ENCODE results near the gene GPC4.

DNA sequence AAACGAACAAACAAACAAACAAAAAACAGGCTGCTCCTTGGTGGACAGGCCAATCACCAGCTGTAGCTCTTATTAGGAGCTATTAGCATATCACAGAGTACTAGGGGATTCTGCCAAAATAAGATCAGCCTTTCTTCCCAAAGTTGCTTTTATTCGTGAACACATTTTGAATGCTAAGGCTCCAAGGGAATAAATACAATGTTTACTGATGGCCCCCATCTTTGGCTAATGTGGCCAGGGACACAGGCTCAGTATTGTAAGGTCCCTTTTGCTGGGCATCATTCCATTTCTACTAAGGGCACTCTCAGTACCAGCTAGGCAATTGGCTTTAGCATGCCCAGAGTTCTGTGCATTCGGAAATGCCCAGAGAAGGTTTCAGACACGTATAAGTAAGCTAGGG lies 84.3 kb downstream of the GPC4 start:
- TF ChIP-seq ZNF609 (CRISPR knock-in tag; IDR thresholded peaks at IDR 0.05; ENCODE audit: borderline replicate concordance) (no peak), JUN (IDR thresholded peaks at IDR 0.05; ENCODE audit: borderline replicate concordance, low read depth, low read length) (no peak), JUN (CRISPR knock-in tag; IDR thresholded peaks at IDR 0.05; ENCODE audit: borderline replicate concordance) (no peak), ZNF518B (CRISPR knock-in tag; IDR thresholded peaks at IDR 0.05) (no peak), SMARCC2 (IDR thresholded peaks at IDR 0.05; ENCODE audit: low read depth) (no peak), NFE2L1 (tag; IDR thresholded peaks at IDR 0.05; ENCODE audit: borderline replicate concordance, low read depth) (no peak), ZKSCAN8 (CRISPR knock-in tag; IDR thresholded peaks at IDR 0.05) (no peak), SNAPC5 (CRISPR knock-in tag; IDR thresholded peaks at IDR 0.05) (no peak), CREBBP (IDR thresholded peaks at IDR 0.05; ENCODE audit: low read depth, low read length) (no peak), ZNF507 (tag; conservative IDR thresholded peaks at IDR 0.05) (no peak)
- TF ChIP-seq, protein P1, sequence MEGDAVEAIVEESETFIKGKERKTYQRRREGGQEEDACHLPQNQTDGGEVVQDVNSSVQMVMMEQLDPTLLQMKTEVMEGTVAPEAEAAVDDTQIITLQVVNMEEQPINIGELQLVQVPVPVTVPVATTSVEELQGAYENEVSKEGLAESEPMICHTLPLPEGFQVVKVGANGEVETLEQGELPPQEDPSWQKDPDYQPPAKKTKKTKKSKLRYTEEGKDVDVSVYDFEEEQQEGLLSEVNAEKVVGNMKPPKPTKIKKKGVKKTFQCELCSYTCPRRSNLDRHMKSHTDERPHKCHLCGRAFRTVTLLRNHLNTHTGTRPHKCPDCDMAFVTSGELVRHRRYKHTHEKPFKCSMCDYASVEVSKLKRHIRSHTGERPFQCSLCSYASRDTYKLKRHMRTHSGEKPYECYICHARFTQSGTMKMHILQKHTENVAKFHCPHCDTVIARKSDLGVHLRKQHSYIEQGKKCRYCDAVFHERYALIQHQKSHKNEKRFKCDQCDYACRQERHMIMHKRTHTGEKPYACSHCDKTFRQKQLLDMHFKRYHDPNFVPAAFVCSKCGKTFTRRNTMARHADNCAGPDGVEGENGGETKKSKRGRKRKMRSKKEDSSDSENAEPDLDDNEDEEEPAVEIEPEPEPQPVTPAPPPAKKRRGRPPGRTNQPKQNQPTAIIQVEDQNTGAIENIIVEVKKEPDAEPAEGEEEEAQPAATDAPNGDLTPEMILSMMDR (IDR thresholded peaks at IDR 0.05 in 2 of 3, conservative IDR thresholded peaks at IDR 0.05 in 1 of 3; ENCODE audit: insufficient read depth in 2 of 3, low read depth in 1 of 3, low read length in 3 of 3) = no peak
- TF ChIP-seq, protein P2, sequence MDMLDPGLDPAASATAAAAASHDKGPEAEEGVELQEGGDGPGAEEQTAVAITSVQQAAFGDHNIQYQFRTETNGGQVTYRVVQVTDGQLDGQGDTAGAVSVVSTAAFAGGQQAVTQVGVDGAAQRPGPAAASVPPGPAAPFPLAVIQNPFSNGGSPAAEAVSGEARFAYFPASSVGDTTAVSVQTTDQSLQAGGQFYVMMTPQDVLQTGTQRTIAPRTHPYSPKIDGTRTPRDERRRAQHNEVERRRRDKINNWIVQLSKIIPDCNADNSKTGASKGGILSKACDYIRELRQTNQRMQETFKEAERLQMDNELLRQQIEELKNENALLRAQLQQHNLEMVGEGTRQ (CRISPR knock-in tag; IDR thresholded peaks at IDR 0.05) = no peak

Data from K562 (cell line).